Keratinocyte (primary cell): ENCODE results near the gene ZNF451. TPM values are rescaled to one million over a fixed set of nuclear protein-coding genes. Genes with fewer than 3 reads are reported as not detected.
A peak's percentile ranks its signal among the peaks of the same experiment; 100 is the strongest.
"Not testable (repeated sequence)": the region's sequence is repeated elsewhere in the genome, so short reads cannot be mapped to it uniquely, and the experiment has no call there.

Experiments used
- DNase-seq: peaks from one replicate; pipeline ENCODE4 v3.0.0-alpha.2; 2011; ENCODE audit warnings: low read depth, missing footprints, low spot score
- FAIRE-seq: peaks from 2 replicates; lab custom pipeline; 2011; peaks lifted over from hg19 to GRCh38; lab: Jason Lieb, UNC
- H2AFZ ChIP-seq: 2 replicates; pipeline ENCODE4 v1.6.0; 2012; ENCODE audit warnings: low read length, control low read depth, inconsistent platforms; ENCODE audit not compliant: control insufficient read depth
- H3K27ac ChIP-seq: 2 replicates; pipeline ENCODE4 v1.5.1; 2011; ENCODE audit warnings: low read length; ENCODE audit not compliant: control insufficient read depth, insufficient read depth
- H3K27me3 ChIP-seq: 3 replicates; pipeline ENCODE4 v1.6.0; 2011; ENCODE audit warnings: low read length; ENCODE audit not compliant: control insufficient read depth, insufficient read depth; ENCODE audit errors: extremely low read depth
- H3K36me3 ChIP-seq, 2 experiments: 2 replicates in 1 of 2; 3 replicates in 1 of 2; pipeline ENCODE4 v1.5.1; 2011; ENCODE audit warnings: low read length in 2 of 2, mild to moderate bottlenecking in 1 of 2; ENCODE audit not compliant: control insufficient read depth in 2 of 2, insufficient read depth in 2 of 2; ENCODE audit errors: extremely low read depth in 1 of 2
- H3K4me1 ChIP-seq: 3 replicates; pipeline ENCODE4 v1.5.1; 2011; ENCODE audit warnings: low read length; ENCODE audit not compliant: control insufficient read depth, insufficient read depth; ENCODE audit errors: extremely low read depth
- H3K4me2 ChIP-seq: 3 replicates; pipeline ENCODE4 v1.6.0; 2011; ENCODE audit warnings: low read depth, low read length; ENCODE audit not compliant: control insufficient read depth, insufficient read depth; ENCODE audit errors: extremely low read depth
- H3K4me3 ChIP-seq, 3 experiments: fragments of 200-600 bp in 1 of 3; sonication (generic) in 1 of 3; 2 replicates in 2 of 3; 3 replicates in 1 of 3; pipeline ENCODE4 v1.5.1; 2011 to 2016; ENCODE audit warnings: low read length in 3 of 3, mild to moderate bottlenecking in 3 of 3, control low read depth in 2 of 3, inconsistent platforms in 1 of 3, low read depth in 1 of 3, mixed read lengths in 1 of 3, mixed run types in 1 of 3, moderate library complexity in 1 of 3; ENCODE audit not compliant: control insufficient read depth in 2 of 3, insufficient read depth in 2 of 3; ENCODE audit errors: extremely low read depth in 1 of 3
- H3K79me2 ChIP-seq: 2 replicates; pipeline ENCODE4 v1.6.0; 2012; ENCODE audit warnings: low read length; ENCODE audit not compliant: control insufficient read depth, insufficient read depth
- H3K9ac ChIP-seq: 3 replicates; pipeline ENCODE4 v1.6.0; 2011; ENCODE audit warnings: low read length; ENCODE audit not compliant: control insufficient read depth, insufficient read depth; ENCODE audit errors: extremely low read depth
- H3K9me1 ChIP-seq: 3 replicates; pipeline ENCODE4 v1.6.0; 2011; ENCODE audit warnings: low read length; ENCODE audit not compliant: control insufficient read depth, insufficient read depth; ENCODE audit errors: extremely low read depth
- H3K9me3 ChIP-seq: 2 replicates; pipeline ENCODE4 v1.5.1; 2012; ENCODE audit warnings: low read depth, low read length; ENCODE audit not compliant: control insufficient read depth
- H4K20me1 ChIP-seq: 3 replicates; pipeline ENCODE4 v1.6.0; 2011; ENCODE audit warnings: low read length; ENCODE audit not compliant: control insufficient read depth, insufficient read depth; ENCODE audit errors: extremely low read depth
- CTCF ChIP-seq, 3 experiments: IDR thresholded peaks in 1 of 3; conservative IDR thresholded peaks in 1 of 3; optimal IDR thresholded peaks in 1 of 3; 2 replicates in 2 of 3; 3 replicates in 1 of 3; pipeline versions ENCODE3 to v1.5.1; 2011; ENCODE audit warnings: low read length in 3 of 3, mild to moderate bottlenecking in 3 of 3, moderate library complexity in 2 of 3, control low read depth in 1 of 3, inconsistent platforms in 1 of 3; ENCODE audit not compliant: insufficient read depth in 2 of 3; ENCODE audit errors: extremely low read depth in 1 of 3
- EZH2 ChIP-seq: IDR thresholded peaks from one replicate; pipeline ENCODE4 v1.6.1; 2012; ENCODE audit warnings: inconsistent platforms, mild to moderate bottlenecking, low read length, moderate library complexity
- dilution Hi-C: fragments of 300-500 bp; cut with MboI; formaldehyde crosslinking; loops from one replicate; pipeline ENCODE4 v1.7.0; 2020; ENCODE audit warnings: low sequenced_read_pairs; ENCODE audit not compliant: extremely low pct_ligation_motif_present
- polyA plus RNA-seq, 5 experiments: library from polyadenylated mRNA; depleted of rRNA in 3 of 5; stranded (reverse) in 3 of 5; stranded (forward) in 1 of 5; unstranded in 1 of 5; fragments of >200 nt; gene quantifications; 1 replicate in 1 of 5; 2 replicates in 3 of 5; 3 replicates in 1 of 5; pipeline versions ENCODE4 v1.2.1 to v1.2.3, GENCODE V29; 2011 to 2012; ENCODE audit warnings: missing spikeins in 2 of 5, low read depth in 1 of 5, low replicate concordance in 1 of 5

The ZNF451 gene
- polyA plus RNA-seq, 1 donor (not counting 4 experiments of a cell fraction or from before 2014, with no cell fraction given): 32.1 TPM

GRCh38 chr6:57087916-57088315, 2.1 kb upstream of the ZNF451 start:
- peaks cover 2 to 11% of the 10 kb centered on the region in 2 experiments for H3K36me3 ChIP-seq
- dilution Hi-C loops: no loop called here
- FAIRE-seq (no peak), DNase-seq (no peak)
- peaks cover 21% of the 10 kb centered on the region for H3K4me1 ChIP-seq
- no peaks in the 10 kb centered on the region for H3K27me3 ChIP-seq
- H3K9me3 ChIP-seq: no peaks in the 10 kb centered on the region
- no peak overlapping the region for H3K9ac ChIP-seq
- no peaks in the 10 kb centered on the region for H3K9me1 ChIP-seq
- no peak overlapping the region for H3K4me2 ChIP-seq
- no peak overlapping the region for H3K4me3 ChIP-seq
- no peak overlapping the region for H2AFZ ChIP-seq
- H3K79me2 ChIP-seq: peaks cover 16% of the 10 kb centered on the region
- TF ChIP-seq EZH2: no peak
- no peak for TF ChIP-seq CTCF (optimal IDR thresholded peaks at IDR 0.05 in 1 of 3, IDR thresholded peaks at IDR 0.05 in 1 of 3, conservative IDR thresholded peaks at IDR 0.05 in 1 of 3; ENCODE audit: extremely low read depth in 1 of 3, insufficient read depth in 2 of 3, low read length in 3 of 3)
- H3K27ac ChIP-seq: no peak overlapping the region
- H4K20me1 ChIP-seq: peaks cover 3% of the 10 kb centered on the region

- no peak for TF ChIP-seq EZH2
- no peak for TF ChIP-seq CTCF (optimal IDR thresholded peaks at IDR 0.05 in 1 of 3, IDR thresholded peaks at IDR 0.05 in 1 of 3, conservative IDR thresholded peaks at IDR 0.05 in 1 of 3; ENCODE audit: extremely low read depth in 1 of 3, insufficient read depth in 2 of 3, low read length in 3 of 3)
- no peak overlapping the region for H3K27ac ChIP-seq
These were observed 723 bp upstream of the ZNF451 start for GRCh38 chr6:57089265-57089664.

GRCh38 chr6:57090458-57091067, 575 bp downstream of the ZNF451 start:
- peak; percentile 100 for FAIRE-seq
- peaks cover 2 to 16% of the 10 kb centered on the region in 2 experiments for H3K36me3 ChIP-seq
- DNase-seq, dilution Hi-C loops, H3K27me3 ChIP-seq, H3K4me2 ChIP-seq, H3K9me3 ChIP-seq, H3K9ac ChIP-seq, H3K27ac ChIP-seq, H2AFZ ChIP-seq, H3K9me1 ChIP-seq: not testable (repeated sequence)
- peak overlapping the region in 1 of 3 experiments; percentile 61 for H3K4me3 ChIP-seq
- H4K20me1 ChIP-seq: peaks cover 14% of the 10 kb centered on the region
- peaks cover 43% of the 10 kb centered on the region for H3K79me2 ChIP-seq
- H3K4me1 ChIP-seq: peaks cover 29% of the 10 kb centered on the region

More at GRCh38 chr6:57089265-57089664, 723 bp upstream of the ZNF451 start:
- H2AFZ ChIP-seq: peak overlapping the region; percentile 84
- H3K4me2 ChIP-seq: peak overlapping the region; percentile 84
- H3K4me1 ChIP-seq: peaks cover 29% of the 10 kb centered on the region
- no peak overlapping the region for H3K9ac ChIP-seq
- no peak for FAIRE-seq
- peaks cover 10% of the 10 kb centered on the region for H4K20me1 ChIP-seq
- dilution Hi-C loops: no loop called here
- H3K4me3 ChIP-seq: peak overlapping the region in 2 of 3 experiments; percentile 37 to 74
- peaks cover 30% of the 10 kb centered on the region for H3K79me2 ChIP-seq
- no peak for DNase-seq
- H3K27me3 ChIP-seq: no peaks in the 10 kb centered on the region
- H3K36me3 ChIP-seq: peaks cover 2 to 16% of the 10 kb centered on the region in 2 experiments
- no peaks in the 10 kb centered on the region for H3K9me1 ChIP-seq
- H3K9me3 ChIP-seq: no peaks in the 10 kb centered on the region
